NCI-H345 treated with DMSO at 0.1 percent for 48 hours (cell line): ENCODE data around the gene CDK5.
"Not testable (repeated sequence)": the region's sequence is repeated elsewhere in the genome, so short reads cannot be mapped to it uniquely, and the experiment has no call there.

Experiments used
- DNase-seq: peaks from one replicate; lab custom pipeline; 2025; ENCODE audit not compliant: unreplicated experiment; lab: John Stamatoyannopoulos, UW

Gene CDK5

GRCh38 chr7:151035902-151036301 is 21.8 kb downstream of the CDK5 start:
- no peak for DNase-seq

GRCh38 chr7:151035026-151035717 is 22.5 kb downstream of the CDK5 start:
- DNase-seq: no peak

GRCh38 chr7:151034312-151035025 is 23.2 kb downstream of the CDK5 start:
- DNase-seq: no peak

GRCh38 chr7:151033864-151034249 is 23.8 kb downstream of the CDK5 start:
- DNase-seq: no peak

- no peak for DNase-seq
Observed at GRCh38 chr7:151032936-151033863, 24.5 kb downstream of the CDK5 start.

GRCh38 chr7:151031011-151031410 is 26.7 kb downstream of the CDK5 start:
- no peak for DNase-seq

- no peak for DNase-seq
Observed at GRCh38 chr7:151028948-151029501, 28.7 kb downstream of the CDK5 start.

GRCh38 chr7:151028131-151028947 is 29.4 kb downstream of the CDK5 start, which contains the start of gene ABCB8:
ABCB8 (plus strand) TSS chr7:151028450; CDS start chr7:151028516, 66 bp downstream.
- DNase-seq: peak; percentile 94

GRCh38 chr7:151027728-151028130 is 30.0 kb downstream of the CDK5 start:
- DNase-seq: not testable (repeated sequence)

- not testable (repeated sequence) for DNase-seq
Observed at GRCh38 chr7:151026771-151027727, 30.6 kb downstream of the CDK5 start.

GRCh38 chr7:151025924-151026671 is 31.6 kb downstream of the CDK5 start:
- DNase-seq: no peak

- no peak for DNase-seq
Observed at GRCh38 chr7:151024435-151025056, 33.2 kb downstream of the CDK5 start, which contains the start of gene ATG9B. ATG9B (minus strand) TSS chr7:151024494; CDS start chr7:151024423, 71 bp downstream.

- DNase-seq: no peak
Observed at GRCh38 chr7:151023232-151023631, 34.5 kb downstream of the CDK5 start.

GRCh38 chr7:151020231-151020630 is 37.5 kb downstream of the CDK5 start:
- DNase-seq: no peak

GRCh38 chr7:151019130-151019447 is 38.6 kb downstream of the CDK5 start:
- DNase-seq: no peak

- DNase-seq: peak; percentile 8
Observed at GRCh38 chr7:151018421-151019129, 39.1 kb downstream of the CDK5 start.

GRCh38 chr7:151017953-151018420 is 39.7 kb downstream of the CDK5 start:
- no peak for DNase-seq
